Astrocyte of the cerebellum (primary cell): ENCODE results near the gene CADM4.

ENCODE experiments used
- DNase-seq: peaks from one replicate; pipeline ENCODE4 v3.0.0-alpha.2; 2011; ENCODE audit warnings: low read depth
- H3K4me3 ChIP-seq: 2 replicates; pipeline ENCODE4 v1.5.1; 2011; ENCODE audit warnings: mild to moderate bottlenecking, low read depth, low read length, moderate library complexity
- CTCF ChIP-seq: IDR thresholded peaks from 2 replicates; pipeline ENCODE4 v1.5.1; 2012; ENCODE audit warnings: low read length, low read depth, moderate library complexity, mild to moderate bottlenecking; ENCODE audit errors: missing control alignments
- in situ Hi-C: cut with HindIII; loops from 2 replicates; pipeline ENCODE4 v1.10.0; 2017; ENCODE audit warnings: low sequenced_read_pairs

CADM4 gene

GRCh38 chr19:43644181-43644580 is 4.5 kb upstream of the CADM4 start:
- in situ Hi-C loops: no loop called here
- no peak for TF ChIP-seq CTCF
- no peak for DNase-seq
- H3K4me3 ChIP-seq: no peak overlapping the region

- no peak for TF ChIP-seq CTCF
- DNase-seq: no peak
- H3K4me3 ChIP-seq: no peak overlapping the region
- in situ Hi-C loops: no loop called here
Observed at GRCh38 chr19:43643326-43643725, 3.7 kb upstream of the CADM4 start.

- TF ChIP-seq CTCF: no peak
- in situ Hi-C loops: no loop called here
- H3K4me3 ChIP-seq: no peak overlapping the region
- DNase-seq: no peak
Observed at GRCh38 chr19:43642531-43642930, 2.9 kb upstream of the CADM4 start.

GRCh38 chr19:43641333-43641732 is 1.7 kb upstream of the CADM4 start:
- DNase-seq: no peak
- H3K4me3 ChIP-seq: no peak overlapping the region
- no peak for TF ChIP-seq CTCF
- in situ Hi-C loops: no loop called here

- TF ChIP-seq CTCF: no peak
Observed at GRCh38 chr19:43640424-43640757, 741 bp upstream of the CADM4 start.

GRCh38 chr19:43638995-43639518 is 593 bp downstream of the CADM4 start:
- peak overlapping the region; percentile 45 for H3K4me3 ChIP-seq
- no peak for DNase-seq
- in situ Hi-C loops: no loop called here
- TF ChIP-seq CTCF: no peak

More at GRCh38 chr19:43640424-43640757, 741 bp upstream of the CADM4 start:
- no peak for DNase-seq
- peak overlapping the region; percentile 45 for H3K4me3 ChIP-seq
- in situ Hi-C loops: no loop called here
